B cell (primary cell): Measurements from ENCODE around the gene CAMK1D. TPM values are rescaled to one million over a fixed set of nuclear protein-coding genes. Genes with fewer than 3 reads are reported as not detected.

Experiments
- ATAC-seq: fragments of 200-7000 bp; cut with Tn5 transposase; one replicate; pipeline ENCODE4 v1.10.0; 2021; ENCODE audit warnings: low read depth, mild to moderate bottlenecking, moderate number of reproducible peaks, moderate library complexity
- CTCF ChIA-PET: fragments of 350-600 bp; sonication (Branson Sonifier 250); formaldehyde crosslinking; loops from one replicate; lab custom pipeline; 2021; ENCODE audit warnings: antibody characterized with exemption, inconsistent platforms; lab: Charles Lee
- POLR2A ChIA-PET: fragments of 350-600 bp; sonication (Branson Sonifier 250); formaldehyde crosslinking; loops from one replicate; lab custom pipeline; 2021; ENCODE audit warnings: antibody characterized with exemption; lab: Charles Lee
- DNase-seq: peaks from one replicate; pipeline ENCODE4 v3.0.0; 2013
- H2AFZ ChIP-seq: 2 replicates; pipeline ENCODE4 v1.6.1; 2012; ENCODE audit warnings: mild to moderate bottlenecking, low read depth, low read length; ENCODE audit not compliant: insufficient read depth, poor library complexity, severe bottlenecking
- H3K27ac ChIP-seq, 2 donors: 1 replicate in 1 of 2; 2 replicates in 1 of 2; pipeline ENCODE4 v1.5.1; 2012 to 2013; ENCODE audit warnings: low read length in 2 of 2, mild to moderate bottlenecking in 2 of 2, moderate library complexity in 1 of 2
- H3K27me3 ChIP-seq, 4 experiments: fragments of 200-600 bp in 1 of 4; sonication (generic) in 1 of 4; replicated peaks in 1 of 4; 1 replicate in 2 of 4; 2 replicates in 2 of 4; pipeline versions ENCODE4 v1.6.1 to v1.7.0; 2013 to 2016; ENCODE audit warnings: low read length in 3 of 4, mild to moderate bottlenecking in 2 of 4, mixed read lengths in 1 of 4, moderate library complexity in 1 of 4; ENCODE audit not compliant: insufficient read depth in 4 of 4, control insufficient read depth in 3 of 4; ENCODE audit errors: control extremely low read depth in 1 of 4
- H3K36me3 ChIP-seq, 2 experiments: replicated peaks in 1 of 2; 1 replicate in 1 of 2; 2 replicates in 1 of 2; pipeline versions ENCODE4 v1.6.1 to v1.7.1; 2013; ENCODE audit warnings: low read length in 1 of 2; ENCODE audit not compliant: insufficient read depth in 2 of 2, control insufficient read depth in 1 of 2; ENCODE audit errors: control extremely low read depth in 1 of 2, extremely low read depth in 1 of 2
- H3K4me1 ChIP-seq, 2 donors: fragments of 200-600 bp in 1 of 2; sonication (generic) in 1 of 2; 1 replicate in 1 of 2; 2 replicates in 1 of 2; pipeline versions ENCODE4 v1.5.1 to v1.6.1; 2013 to 2017; ENCODE audit warnings: low read length in 2 of 2; ENCODE audit not compliant: control insufficient read depth in 2 of 2, insufficient read depth in 2 of 2
- H3K4me2 ChIP-seq: replicated peaks from 2 replicates; pipeline ENCODE3; 2012; ENCODE audit warnings: mild to moderate bottlenecking, low read depth, low read length; ENCODE audit not compliant: poor library complexity, severe bottlenecking
- H3K4me3 ChIP-seq, 5 experiments: fragments of 200-600 bp in 1 of 5; sonication (generic) in 1 of 5; 1 replicate in 3 of 5; 2 replicates in 2 of 5; pipeline versions ENCODE4 v1.5.1 to v1.7.0; 2011 to 2016; ENCODE audit warnings: low read length in 4 of 5, mild to moderate bottlenecking in 4 of 5, low read depth in 2 of 5, control low read depth in 1 of 5, moderate library complexity in 1 of 5; ENCODE audit not compliant: insufficient read depth in 1 of 5; ENCODE audit errors: control extremely low read depth in 1 of 5, extremely low read depth in 1 of 5
- H3K79me2 ChIP-seq: fragments of 200-600 bp; sonication (generic); one replicate; pipeline ENCODE4 v1.6.0; 2016; ENCODE audit warnings: low read length; ENCODE audit not compliant: control insufficient read depth, insufficient read depth
- H3K9ac ChIP-seq: fragments of 200-600 bp; sonication (generic); 2 replicates; pipeline ENCODE4 v1.6.1; 2017; ENCODE audit warnings: mild to moderate bottlenecking, low read length, moderate library complexity
- H3K9me3 ChIP-seq, 3 donors: one replicate each; pipeline versions ENCODE4 v1.6.1 to v1.7.1; 2013; ENCODE audit warnings: low read length in 2 of 3; ENCODE audit not compliant: control insufficient read depth in 2 of 3, insufficient read depth in 1 of 3; ENCODE audit errors: control extremely low read depth in 1 of 3
- H4K20me1 ChIP-seq: 2 replicates; pipeline ENCODE4 v1.6.0; 2012; ENCODE audit warnings: mild to moderate bottlenecking, low read length; ENCODE audit not compliant: insufficient read depth, control insufficient read depth, poor library complexity, severe bottlenecking
- H3K27ac Mint-ChIP-seq: one replicate; pipeline ENCODE4 v1.8.0; 2021; ENCODE audit warnings: mixed read lengths
- H3K27me3 Mint-ChIP-seq: one replicate; pipeline ENCODE4 v1.8.0; 2021; ENCODE audit warnings: mixed read lengths
- H3K4me1 Mint-ChIP-seq: one replicate; pipeline ENCODE4 v1.8.0; 2021; ENCODE audit warnings: mixed read lengths
- H3K4me3 Mint-ChIP-seq: one replicate; pipeline ENCODE4 v1.8.0; 2021; ENCODE audit warnings: mixed read lengths
- H3K9me3 Mint-ChIP-seq: one replicate; pipeline ENCODE4 v1.8.0; 2022; ENCODE audit warnings: mixed read lengths; ENCODE audit not compliant: insufficient read depth
- EZH2 ChIP-seq: IDR thresholded peaks from 2 replicates; pipeline ENCODE4 v1.6.1; 2012; ENCODE audit warnings: borderline replicate concordance, low read depth, mild to moderate bottlenecking, moderate library complexity, low read length; ENCODE audit not compliant: insufficient read depth, poor library complexity, severe bottlenecking
- WGBS: methylation state at CpG from one replicate; pipeline ENCODE4 v1.1.5; 2013; ENCODE audit warnings: missing lambda C conversion rate; ENCODE audit not compliant: insufficient coverage; 5-methylcytosine and 5-hydroxymethylcytosine counted together
- intact Hi-C: fragments of 100-400 bp; cut with micrococcal nuclease; formaldehyde crosslinking; loops from one replicate; pipeline ENCODE4 v1.10.0; 2022
- polyA plus RNA-seq: library from polyadenylated mRNA; depleted of rRNA; stranded (reverse); fragments of >200 nt; gene quantifications from 2 replicates; pipeline ENCODE4 v1.2.3, GENCODE V29; 2012
- total RNA-seq, 2 donors: library from RNA; stranded (reverse); fragments of 120-200 nt in 1 of 2; gene quantifications; 1 replicate in 1 of 2; 2 replicates in 1 of 2; pipeline versions ENCODE4 v1.2.3 to v1.2.4, GENCODE V29; 2013 to 2022
- TF ChIP-seq, protein P1 (sequence below): fragments of 200-600 bp; IDR thresholded peaks from one replicate; pipeline ENCODE4 v1.8.0; 2022; ENCODE audit warnings: antibody characterized with exemption, mild to moderate bottlenecking

The CAMK1D gene
- total and polyA plus RNA-seq, 2 donors (not counting 1 experiment from before 2014, with no cell fraction given): 34.1 to 69.7 TPM

DNA sequence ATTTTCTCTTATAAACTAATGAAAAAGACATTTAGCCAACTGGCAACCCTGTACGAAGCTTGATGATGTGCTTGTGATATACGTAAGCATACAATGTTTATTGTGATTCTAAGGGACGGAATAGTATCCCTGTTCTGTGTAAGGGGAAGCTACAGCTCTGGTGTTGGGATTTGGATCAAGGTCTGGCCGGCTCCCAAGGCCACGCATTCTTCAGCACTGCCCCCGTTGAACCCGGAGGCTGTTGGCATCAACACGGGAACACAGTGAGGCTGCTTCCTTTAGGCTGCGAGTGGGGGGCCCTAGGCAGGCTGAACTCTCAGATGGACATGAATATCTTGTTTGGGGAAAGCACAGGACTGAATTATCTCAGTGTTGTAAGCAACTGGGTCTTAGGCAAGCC, 180.6 kb downstream of the CAMK1D start:
- Histone ChIP-seq H3K9ac (no peak overlapping the region), H2AFZ (no peak overlapping the region), H3K4me1 (peaks cover 0 to 6% of the 10 kb centered on the region in 2 donors), H3K79me2 (peaks cover 97% of the 10 kb centered on the region), H4K20me1 (peaks cover 75% of the 10 kb centered on the region), H3K9me3 (peaks cover 0 to 1% (median 0%) of the 10 kb centered on the region in 3 donors), H3K4me2 (no peak overlapping the region), H3K27me3 (no peaks in the 10 kb centered on the region), H3K27ac (no peak overlapping the region), H3K36me3 (no peaks in the 10 kb centered on the region), H3K4me3 (no peak overlapping the region)
- ATAC-seq (no peak), DNase-seq (no peak)
- Mint-ChIP-seq H3K4me1 (peaks cover 32% of the 10 kb centered on the region), H3K27ac (no peak overlapping the region), H3K4me3 (no peak overlapping the region), H3K9me3 (peaks cover 3% of the 10 kb centered on the region), H3K27me3 (no peaks in the 10 kb centered on the region)
- ChIA-PET CTCF (no interaction called here), POLR2A (no interaction called here)
- no peak for TF ChIP-seq EZH2
- TF ChIP-seq, protein P1, sequence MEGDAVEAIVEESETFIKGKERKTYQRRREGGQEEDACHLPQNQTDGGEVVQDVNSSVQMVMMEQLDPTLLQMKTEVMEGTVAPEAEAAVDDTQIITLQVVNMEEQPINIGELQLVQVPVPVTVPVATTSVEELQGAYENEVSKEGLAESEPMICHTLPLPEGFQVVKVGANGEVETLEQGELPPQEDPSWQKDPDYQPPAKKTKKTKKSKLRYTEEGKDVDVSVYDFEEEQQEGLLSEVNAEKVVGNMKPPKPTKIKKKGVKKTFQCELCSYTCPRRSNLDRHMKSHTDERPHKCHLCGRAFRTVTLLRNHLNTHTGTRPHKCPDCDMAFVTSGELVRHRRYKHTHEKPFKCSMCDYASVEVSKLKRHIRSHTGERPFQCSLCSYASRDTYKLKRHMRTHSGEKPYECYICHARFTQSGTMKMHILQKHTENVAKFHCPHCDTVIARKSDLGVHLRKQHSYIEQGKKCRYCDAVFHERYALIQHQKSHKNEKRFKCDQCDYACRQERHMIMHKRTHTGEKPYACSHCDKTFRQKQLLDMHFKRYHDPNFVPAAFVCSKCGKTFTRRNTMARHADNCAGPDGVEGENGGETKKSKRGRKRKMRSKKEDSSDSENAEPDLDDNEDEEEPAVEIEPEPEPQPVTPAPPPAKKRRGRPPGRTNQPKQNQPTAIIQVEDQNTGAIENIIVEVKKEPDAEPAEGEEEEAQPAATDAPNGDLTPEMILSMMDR: no peak
- WGBS: 97% methylated on average over 9 of the region's 9 CpGs
- intact Hi-C loops: no loop called here

DNA sequence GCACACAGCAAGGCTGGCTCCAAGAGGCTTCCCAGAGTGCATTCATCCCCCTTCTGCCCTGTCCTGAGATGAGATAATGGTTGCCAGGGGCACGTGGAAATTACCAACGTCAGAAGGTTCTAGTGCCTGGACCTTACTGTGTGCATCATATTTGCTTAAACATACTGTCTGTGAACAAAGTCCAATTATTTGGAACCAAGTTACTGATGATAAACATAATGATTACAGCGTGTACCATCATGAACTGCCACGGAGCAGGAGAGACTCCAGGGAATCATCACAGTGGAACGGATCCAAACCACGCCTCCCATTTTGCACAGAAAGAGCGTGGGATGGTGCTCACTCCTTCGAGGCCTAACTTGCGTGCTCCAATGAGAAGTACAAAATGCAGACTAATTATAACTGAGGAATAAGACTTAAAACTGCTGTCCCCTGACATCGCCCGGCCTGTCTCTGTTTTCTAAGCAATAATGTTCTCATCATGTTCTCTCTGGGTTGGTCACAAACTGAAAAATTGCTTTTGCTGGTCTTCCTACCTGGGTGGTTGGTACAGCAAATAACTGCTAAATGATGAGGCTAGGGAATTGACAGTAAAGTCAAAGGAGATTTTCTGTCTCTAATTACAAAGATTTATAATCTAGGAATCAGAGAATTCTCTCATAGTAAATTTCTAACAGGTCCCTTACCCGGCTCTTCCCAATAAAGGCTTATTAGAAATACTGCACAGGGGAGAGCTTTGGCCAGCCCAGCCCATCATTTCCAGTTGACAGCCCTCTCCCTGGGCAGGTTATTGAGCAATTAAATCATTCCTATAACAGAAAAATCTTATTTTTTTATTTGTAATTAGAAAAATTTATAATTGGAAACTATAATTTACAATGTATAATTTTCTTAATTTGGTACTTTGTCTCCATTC, 182.2 kb downstream of the CAMK1D start:
- H3K9me3 ChIP-seq: no peaks in the 10 kb centered on the region
- Mint-ChIP-seq H3K4me1 (peaks cover 37% of the 10 kb centered on the region), H3K9me3 (no peaks in the 10 kb centered on the region), H3K27me3 (no peaks in the 10 kb centered on the region), H3K27ac (no peak overlapping the region), H3K4me3 (no peak overlapping the region)
- CTCF ChIA-PET: no interaction called here
- TF ChIP-seq, protein P1: no peak
- no peak for TF ChIP-seq EZH2
- no peaks in the 10 kb centered on the region for H3K36me3 ChIP-seq
- no peak overlapping the region for H3K9ac ChIP-seq
- no peaks in the 10 kb centered on the region for H3K27me3 ChIP-seq
- no peak overlapping the region for H3K27ac ChIP-seq
- H3K79me2 ChIP-seq: peaks cover 97% of the 10 kb centered on the region
- H3K4me2 ChIP-seq: no peak overlapping the region
- ATAC-seq (no peak), DNase-seq (no peak)
- 80% methylated on average over 7 of the region's 12 CpGs for WGBS
- intact Hi-C loops: no loop called here
- H3K4me3 ChIP-seq: no peak overlapping the region
- peaks cover 0 to 7% of the 10 kb centered on the region in 2 donors for H3K4me1 ChIP-seq
- POLR2A ChIA-PET: no interaction called here
- H2AFZ ChIP-seq: no peak overlapping the region
- H4K20me1 ChIP-seq: peaks cover 86% of the 10 kb centered on the region
